GM19023 (cell line): ENCODE data around the gene PPP1R3G.
"Not testable (repeated sequence)": the region's sequence is repeated elsewhere in the genome, so short reads cannot be mapped to it uniquely, and the experiment has no call there.

Source experiments
- ATAC-seq: cut with Tn5 transposase; IDR thresholded peaks from one replicate; pipeline ENCODE4 v1.9.1; 2021; ENCODE audit warnings: mild to moderate bottlenecking, moderate library complexity; ENCODE audit not compliant: unreplicated experiment

Gene PPP1R3G

GRCh38 chr6:5084781-5085647, at the start of gene PPP1R3G:
TSS of gene PPP1R3G (plus strand) at chr6:5085341. CDS start at chr6:5085486, 145 bp downstream.
- peak; percentile 54 for ATAC-seq

DNA sequence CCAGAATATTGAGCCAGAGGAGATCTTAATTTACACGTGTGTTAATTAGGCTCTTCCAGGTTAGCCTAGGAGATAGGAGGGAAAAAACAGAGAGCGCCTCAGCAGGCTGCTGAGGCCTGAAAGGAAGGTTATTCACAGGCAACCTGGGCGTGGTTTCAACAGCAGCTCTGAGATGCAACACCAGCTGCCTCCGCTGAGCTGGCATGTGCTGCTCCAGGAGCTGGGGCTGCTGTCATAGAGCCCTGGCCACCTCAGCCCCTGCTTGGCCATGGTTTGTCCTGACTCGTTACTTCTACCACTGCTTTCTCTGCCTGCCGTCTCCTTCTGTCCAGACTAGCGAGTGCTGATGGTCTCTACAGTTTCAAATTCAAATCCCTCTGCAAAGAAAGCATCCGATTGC, 48.9 kb upstream of the PPP1R3G start:
- no peak for ATAC-seq

DNA sequence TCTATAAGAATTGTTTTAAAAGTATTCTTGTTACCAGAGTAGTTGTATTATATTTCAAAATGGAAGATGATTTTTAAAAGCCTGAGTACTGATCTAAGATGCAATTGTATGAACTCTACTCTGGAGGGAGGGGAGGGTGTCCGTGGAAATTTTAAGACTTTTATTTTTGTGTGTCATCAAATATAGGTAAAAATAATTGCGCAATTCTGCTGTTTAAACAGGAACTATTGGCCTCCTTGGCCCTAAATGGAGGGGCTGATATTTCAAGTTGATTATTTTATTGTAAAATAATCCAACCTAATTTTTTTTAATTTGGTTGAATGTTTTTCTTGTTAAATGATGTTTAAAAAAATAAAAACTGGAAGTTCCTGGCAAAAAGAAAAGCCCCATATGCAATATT, 43.2 kb upstream of the PPP1R3G start:
- no peak for ATAC-seq

- ATAC-seq: no peak
These were observed 42.7 kb upstream of the PPP1R3G start for GRCh38 chr6:5042436-5042835.

DNA sequence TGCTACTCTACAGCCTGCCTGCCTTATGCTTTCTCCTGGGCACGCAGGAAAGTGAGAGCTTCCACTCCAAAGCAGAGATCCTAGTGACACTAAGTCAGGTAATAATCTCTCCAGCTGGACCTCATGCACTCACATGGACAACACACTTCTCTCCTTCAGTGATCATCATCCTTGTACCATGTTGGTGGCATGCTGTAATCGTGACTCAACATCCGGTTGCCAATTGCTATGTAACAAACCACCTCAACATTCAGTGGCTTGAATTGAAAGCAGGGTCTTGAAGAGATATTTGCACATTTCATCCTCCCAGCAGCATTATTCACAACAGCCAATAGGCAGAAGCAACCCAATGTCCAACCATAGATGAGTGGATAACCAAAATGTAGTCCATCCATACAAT, 40.3 kb upstream of the PPP1R3G start:
- no peak for ATAC-seq

- ATAC-seq: no peak
These were observed 39.7 kb upstream of the PPP1R3G start for GRCh38 chr6:5045416-5045815.

DNA sequence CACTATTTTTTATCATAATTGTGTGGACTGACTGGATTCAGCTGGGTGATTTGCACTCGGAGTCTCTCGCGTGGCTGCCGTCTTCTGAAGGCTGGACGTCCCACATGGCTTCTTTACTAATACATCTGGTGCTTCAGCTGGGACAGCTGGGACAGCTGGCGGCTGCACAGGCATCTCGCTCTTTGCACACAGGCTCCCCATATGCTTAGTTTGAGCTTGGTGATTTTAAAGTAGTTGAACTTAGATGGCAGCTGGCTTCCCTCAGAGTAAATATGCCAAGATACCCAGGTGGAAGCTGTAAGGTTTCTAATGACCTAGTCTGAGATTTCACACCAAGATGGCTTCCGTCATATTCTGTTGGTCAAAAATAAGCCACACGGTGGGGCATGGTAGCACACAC, 38.7 kb upstream of the PPP1R3G start:
- ATAC-seq: no peak

- ATAC-seq: no peak
These were observed 35.1 kb upstream of the PPP1R3G start for GRCh38 chr6:5050009-5050408.

GRCh38 chr6:5051394-5051793, 33.7 kb upstream of the PPP1R3G start:
- no peak for ATAC-seq

DNA sequence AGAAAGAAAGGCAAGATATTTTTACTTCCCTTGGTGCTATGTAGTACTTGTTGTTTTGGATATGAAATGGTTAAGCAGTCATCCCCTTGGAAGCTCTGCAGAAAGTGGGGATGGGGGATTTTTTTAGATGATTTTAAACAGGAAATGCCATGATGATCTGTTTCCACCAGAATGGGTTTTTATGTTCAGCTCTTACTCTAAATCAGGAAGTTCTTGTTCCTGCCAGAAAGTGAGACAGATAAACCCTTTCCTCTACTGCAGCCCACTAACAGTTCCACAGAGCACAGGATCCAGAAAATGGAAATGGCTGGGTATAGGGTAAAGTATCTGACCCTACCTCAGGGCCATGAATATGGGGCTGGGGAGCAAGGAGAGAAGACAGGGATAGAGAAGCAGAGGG, 32.1 kb upstream of the PPP1R3G start:
- ATAC-seq: no peak

DNA sequence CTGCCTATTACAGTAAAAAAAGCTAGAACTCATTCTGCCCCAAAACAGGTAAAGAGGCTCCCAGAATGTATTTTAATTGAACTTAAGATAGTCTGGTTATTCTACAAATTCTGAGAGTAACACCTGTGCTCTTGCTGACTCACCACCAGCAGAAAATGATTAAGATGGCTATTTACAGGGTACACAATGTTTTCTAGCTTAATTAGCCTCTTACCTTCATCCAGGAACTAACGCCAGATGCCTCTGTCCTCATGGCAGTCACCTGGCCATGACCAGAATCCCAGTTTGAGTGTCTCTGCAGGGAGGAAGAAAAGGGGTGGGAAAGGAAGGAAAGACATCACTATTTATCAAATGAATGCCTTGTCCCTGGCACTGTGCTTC, 31.3 kb upstream of the PPP1R3G start:
- no peak for ATAC-seq

DNA sequence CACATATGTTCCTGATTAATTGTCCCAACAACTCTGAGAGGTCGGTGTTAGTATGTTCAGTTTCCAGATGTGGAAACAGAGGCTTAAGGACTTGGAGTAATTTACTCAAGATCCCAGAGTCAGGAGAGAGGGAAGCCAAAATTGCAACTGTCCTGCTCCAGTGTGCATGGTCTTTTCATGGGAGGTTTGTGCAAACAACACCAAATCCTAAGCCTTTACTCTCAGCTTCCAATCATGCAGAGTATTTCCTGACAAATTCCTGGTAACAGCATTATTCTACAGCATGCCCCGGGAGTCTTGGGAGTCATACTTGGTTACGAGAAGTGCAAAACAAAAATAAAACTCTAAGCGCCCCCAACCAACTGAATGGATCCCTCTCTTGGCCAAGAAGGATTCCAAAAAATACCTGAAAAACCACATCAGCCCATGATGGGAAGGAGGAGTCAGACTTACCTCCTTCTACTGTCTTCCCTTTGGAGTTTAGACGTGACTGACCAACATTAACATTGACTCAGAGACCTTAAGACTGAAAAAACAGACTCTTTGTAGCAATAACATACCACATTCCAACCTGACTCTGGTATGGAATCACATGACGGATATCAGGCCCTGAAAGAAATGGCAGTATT, 30.8 kb upstream of the PPP1R3G start:
- ATAC-seq: no peak

GRCh38 chr6:5055118-5055517, 30.0 kb upstream of the PPP1R3G start:
- ATAC-seq: no peak

GRCh38 chr6:5058254-5058653, 26.9 kb upstream of the PPP1R3G start:
- no peak for ATAC-seq

GRCh38 chr6:5059036-5059896, 25.9 kb upstream of the PPP1R3G start:
- no peak for ATAC-seq

DNA sequence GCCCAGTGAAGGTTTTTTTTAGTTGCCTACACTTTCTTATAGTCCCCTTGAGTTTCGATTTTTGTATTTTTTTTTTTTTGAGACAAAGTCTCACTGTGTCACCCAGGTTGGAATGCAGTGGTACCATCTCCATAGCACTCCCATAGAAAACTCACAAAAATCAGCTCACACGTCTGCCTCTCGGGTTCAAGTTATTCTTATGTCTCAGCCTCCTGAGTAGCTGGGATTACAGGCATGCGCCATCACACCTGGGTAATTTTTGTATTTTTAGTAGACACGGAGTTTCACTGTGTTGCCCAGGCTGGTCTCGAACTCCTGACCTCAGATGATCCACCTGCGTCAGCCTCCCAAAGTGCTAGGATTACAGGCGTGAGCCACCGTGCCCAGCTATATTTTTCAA, 24.7 kb upstream of the PPP1R3G start:
- not testable (repeated sequence) for ATAC-seq

- ATAC-seq: no peak
These were observed 24.0 kb upstream of the PPP1R3G start for GRCh38 chr6:5061152-5061551.

- ATAC-seq: no peak
These were observed 21.5 kb upstream of the PPP1R3G start for GRCh38 chr6:5063617-5064016.

DNA sequence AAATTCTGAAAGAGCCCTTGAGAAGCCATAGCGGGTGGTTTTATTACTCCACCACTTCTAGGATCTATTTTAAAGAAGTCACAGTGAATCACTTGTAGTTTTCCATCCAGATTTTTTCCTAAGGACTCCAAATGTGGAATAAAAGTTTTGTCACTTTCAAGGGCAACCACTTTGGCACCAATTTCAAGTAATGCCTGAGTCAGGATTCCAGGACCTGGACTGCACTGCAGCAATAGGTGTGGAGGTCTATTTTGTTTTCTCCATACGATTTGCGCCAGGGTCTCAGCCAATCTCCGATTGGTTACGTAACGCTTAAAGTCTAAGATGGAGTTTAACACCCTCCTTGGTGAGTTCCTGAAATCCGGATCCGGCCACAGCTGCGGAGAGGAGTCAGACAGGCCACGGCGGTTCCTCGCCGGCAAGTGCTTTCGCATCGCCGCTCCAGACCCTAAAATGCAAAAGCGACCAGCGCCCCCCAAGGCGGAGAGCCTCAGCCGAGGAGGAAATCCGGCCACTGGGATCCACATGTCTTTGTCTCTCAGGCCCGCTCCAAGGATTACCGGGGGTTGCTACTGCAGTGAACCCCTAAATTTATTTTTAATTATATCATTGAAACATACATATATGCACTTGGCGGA, 18.6 kb upstream of the PPP1R3G start:
- ATAC-seq: no peak

DNA sequence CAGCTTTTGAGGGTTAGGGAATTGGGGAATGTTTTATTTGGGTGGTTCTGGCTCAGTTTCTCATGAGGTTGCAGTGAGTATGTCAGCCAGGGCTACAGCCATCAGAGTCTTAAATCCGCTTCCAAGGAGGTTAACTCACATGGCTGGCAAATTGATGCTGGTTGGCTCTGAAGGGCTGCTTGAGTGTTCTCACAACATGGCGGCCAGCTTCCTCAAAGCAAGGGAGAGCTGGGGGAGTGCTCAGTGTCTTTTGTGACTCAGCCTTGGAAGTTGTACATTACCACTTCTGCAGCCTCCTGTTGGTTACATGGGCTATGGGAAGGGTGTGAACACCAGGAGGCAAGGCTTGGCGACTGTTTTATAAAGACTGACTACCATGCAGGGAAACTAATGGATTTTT, 17.8 kb upstream of the PPP1R3G start:
- ATAC-seq: no peak

DNA sequence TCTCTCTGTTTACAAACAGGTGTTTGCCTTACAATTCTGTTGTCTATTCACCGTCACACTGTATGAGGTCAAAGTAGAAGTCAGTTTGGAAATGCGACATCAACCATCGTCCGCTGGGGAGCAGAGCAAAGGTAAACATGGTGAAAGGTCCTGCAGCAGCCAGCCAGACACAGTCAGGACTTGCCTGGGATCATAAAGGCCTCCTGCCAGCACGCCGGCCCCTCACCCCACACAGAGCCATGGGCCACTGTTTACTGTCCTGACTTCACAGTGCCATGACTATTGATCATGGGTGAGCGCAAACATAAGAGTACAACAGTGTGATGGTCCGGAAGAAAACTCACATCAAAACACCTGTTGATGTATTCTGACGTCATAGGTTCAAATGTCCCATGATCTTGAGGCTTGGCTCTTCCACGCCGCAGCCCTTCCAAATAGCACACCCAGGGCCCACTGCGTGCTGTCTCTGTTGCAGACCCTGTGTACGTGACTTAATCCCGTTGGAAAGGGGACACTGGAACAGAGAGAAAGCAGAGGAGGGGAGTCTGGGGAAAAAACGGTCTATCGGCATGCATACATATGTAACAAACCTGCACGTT, 16.9 kb upstream of the PPP1R3G start:
- ATAC-seq: no peak
